ENCODE results near the gene SOX2.

The SOX2 gene

GRCh38 chr3:181707980-181708379 is 3.7 kb upstream of the SOX2 start:
- H3K36me3 ChIP-seq (ENCODE audit: insufficient read depth, insufficient read length, low read length) = peaks cover 3% of the 10 kb centered on the region
- H3K4me3 ChIP-seq (ENCODE audit: insufficient read length, low read depth) = no peak overlapping the region
- TF ChIP-seq SUZ12 (IDR thresholded peaks at IDR 0.05; ENCODE audit: extremely low read depth, insufficient read depth, insufficient read length) (no peak), YY1 (IDR thresholded peaks at IDR 0.05; ENCODE audit: insufficient read depth, insufficient read length) (no peak), ZNF274 (IDR thresholded peaks at IDR 0.05; ENCODE audit: low read depth, low read length) (no peak)
- no peak for DNase-seq (ENCODE audit: low read depth, low spot score)
- peaks cover 9% of the 10 kb centered on the region; the same call in 1 of the 2 replicates for H3K9me3 ChIP-seq (ENCODE audit: insufficient read depth, low read length)
- H3K27me3 ChIP-seq (ENCODE audit: insufficient read depth, insufficient read length) = no peaks in the 10 kb centered on the region
- no peaks in the 10 kb centered on the region for H3K4me1 ChIP-seq (ENCODE audit: insufficient read depth, insufficient read length)
- no peak overlapping the region for H3K9ac ChIP-seq (ENCODE audit: insufficient read length, low read depth)

DNA sequence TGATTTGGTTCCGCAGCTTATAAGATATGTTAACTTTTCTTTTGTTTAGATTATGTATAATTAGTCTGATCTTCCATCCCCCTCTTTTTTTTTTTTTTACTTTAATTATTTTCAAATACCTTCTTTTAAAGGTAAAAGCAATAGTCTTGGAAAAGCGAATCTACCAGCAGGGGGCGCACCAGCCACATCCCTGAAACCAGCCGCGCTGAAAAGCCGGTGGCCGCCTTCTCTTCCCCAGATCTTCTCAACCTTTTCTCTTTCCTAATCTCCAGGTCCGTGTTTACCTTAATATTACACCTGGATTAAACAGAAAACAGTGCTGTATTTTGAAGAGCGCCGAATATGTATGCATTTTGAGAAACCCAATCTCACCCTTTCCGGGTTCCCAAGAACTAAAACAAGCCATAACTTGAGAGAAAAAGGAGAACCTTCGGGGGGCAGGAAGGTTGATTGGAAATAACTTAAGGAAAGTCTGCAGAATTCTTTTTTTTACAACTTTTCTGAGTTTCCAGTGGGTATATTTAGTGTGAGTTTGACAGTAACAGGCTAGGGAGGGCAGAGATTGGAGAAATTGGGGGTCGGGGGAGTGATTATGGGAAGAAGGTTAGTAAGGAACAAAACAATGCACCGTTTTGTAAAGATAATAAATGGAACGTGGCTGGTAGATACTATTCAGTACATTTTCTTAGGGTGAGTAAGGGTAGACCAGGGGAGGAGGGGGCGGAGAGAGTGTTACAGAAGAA is 2.0 kb upstream of the SOX2 start:
- no peaks in the 10 kb centered on the region for H3K9me3 ChIP-seq (ENCODE audit: insufficient read depth, low read length)
- H3K27me3 ChIP-seq (ENCODE audit: insufficient read depth, insufficient read length) = no peaks in the 10 kb centered on the region
- H3K36me3 ChIP-seq (ENCODE audit: insufficient read depth, insufficient read length, low read length) = peaks cover 7% of the 10 kb centered on the region
- H3K4me1 ChIP-seq (ENCODE audit: insufficient read depth, insufficient read length) = no peaks in the 10 kb centered on the region
- H3K4me3 ChIP-seq (ENCODE audit: insufficient read length, low read depth) = peak overlapping the region; percentile 84
- TF ChIP-seq YY1 (IDR thresholded peaks at IDR 0.05; ENCODE audit: insufficient read depth, insufficient read length) (no peak), SUZ12 (IDR thresholded peaks at IDR 0.05; ENCODE audit: extremely low read depth, insufficient read depth, insufficient read length) (no peak), ZNF274 (IDR thresholded peaks at IDR 0.05; ENCODE audit: low read depth, low read length) (no peak)
- no peak for DNase-seq (ENCODE audit: low read depth, low spot score)
- peak overlapping the region; percentile 95 for H3K9ac ChIP-seq (ENCODE audit: insufficient read length, low read depth)

- no peaks in the 10 kb centered on the region for H3K9me3 ChIP-seq (ENCODE audit: insufficient read depth, low read length)
- H3K4me3 ChIP-seq (ENCODE audit: insufficient read length, low read depth) = peak overlapping the region; percentile 84
- H3K4me1 ChIP-seq (ENCODE audit: insufficient read depth, insufficient read length) = no peaks in the 10 kb centered on the region
- H3K27me3 ChIP-seq (ENCODE audit: insufficient read depth, insufficient read length) = no peaks in the 10 kb centered on the region
- peaks cover 7% of the 10 kb centered on the region for H3K36me3 ChIP-seq (ENCODE audit: insufficient read depth, insufficient read length, low read length)
- DNase-seq (ENCODE audit: low read depth, low spot score) = no peak
- TF ChIP-seq ZNF274 (IDR thresholded peaks at IDR 0.05; ENCODE audit: low read depth, low read length) (no peak), SUZ12 (IDR thresholded peaks at IDR 0.05; ENCODE audit: extremely low read depth, insufficient read depth, insufficient read length) (no peak), YY1 (IDR thresholded peaks at IDR 0.05; ENCODE audit: insufficient read depth, insufficient read length) (no peak)
- H3K9ac ChIP-seq (ENCODE audit: insufficient read length, low read depth) = peak overlapping the region; percentile 95
These were observed 1.1 kb upstream of the SOX2 start for GRCh38 chr3:181710345-181711291.

DNA sequence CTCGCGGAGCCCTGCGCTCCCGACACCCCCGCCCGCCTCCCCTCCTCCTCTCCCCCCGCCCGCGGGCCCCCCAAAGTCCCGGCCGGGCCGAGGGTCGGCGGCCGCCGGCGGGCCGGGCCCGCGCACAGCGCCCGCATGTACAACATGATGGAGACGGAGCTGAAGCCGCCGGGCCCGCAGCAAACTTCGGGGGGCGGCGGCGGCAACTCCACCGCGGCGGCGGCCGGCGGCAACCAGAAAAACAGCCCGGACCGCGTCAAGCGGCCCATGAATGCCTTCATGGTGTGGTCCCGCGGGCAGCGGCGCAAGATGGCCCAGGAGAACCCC is 464 bp downstream of the SOX2 start:
- H3K4me1 ChIP-seq (ENCODE audit: insufficient read depth, insufficient read length) = no peaks in the 10 kb centered on the region
- no peaks in the 10 kb centered on the region for H3K27me3 ChIP-seq (ENCODE audit: insufficient read depth, insufficient read length)
- H3K9ac ChIP-seq (ENCODE audit: insufficient read length, low read depth) = peak overlapping the region; percentile 100
- TF ChIP-seq YY1 (IDR thresholded peaks at IDR 0.05; ENCODE audit: insufficient read depth, insufficient read length) (no peak), ZNF274 (IDR thresholded peaks at IDR 0.05; ENCODE audit: low read depth, low read length) (no peak), SUZ12 (IDR thresholded peaks at IDR 0.05; ENCODE audit: extremely low read depth, insufficient read depth, insufficient read length) (no peak)
- no peak for DNase-seq (ENCODE audit: low read depth, low spot score)
- H3K9me3 ChIP-seq (ENCODE audit: insufficient read depth, low read length) = no peaks in the 10 kb centered on the region
- H3K4me3 ChIP-seq (ENCODE audit: insufficient read length, low read depth) = peak overlapping the region; percentile 99
- peaks cover 7% of the 10 kb centered on the region for H3K36me3 ChIP-seq (ENCODE audit: insufficient read depth, insufficient read length, low read length)

DNA sequence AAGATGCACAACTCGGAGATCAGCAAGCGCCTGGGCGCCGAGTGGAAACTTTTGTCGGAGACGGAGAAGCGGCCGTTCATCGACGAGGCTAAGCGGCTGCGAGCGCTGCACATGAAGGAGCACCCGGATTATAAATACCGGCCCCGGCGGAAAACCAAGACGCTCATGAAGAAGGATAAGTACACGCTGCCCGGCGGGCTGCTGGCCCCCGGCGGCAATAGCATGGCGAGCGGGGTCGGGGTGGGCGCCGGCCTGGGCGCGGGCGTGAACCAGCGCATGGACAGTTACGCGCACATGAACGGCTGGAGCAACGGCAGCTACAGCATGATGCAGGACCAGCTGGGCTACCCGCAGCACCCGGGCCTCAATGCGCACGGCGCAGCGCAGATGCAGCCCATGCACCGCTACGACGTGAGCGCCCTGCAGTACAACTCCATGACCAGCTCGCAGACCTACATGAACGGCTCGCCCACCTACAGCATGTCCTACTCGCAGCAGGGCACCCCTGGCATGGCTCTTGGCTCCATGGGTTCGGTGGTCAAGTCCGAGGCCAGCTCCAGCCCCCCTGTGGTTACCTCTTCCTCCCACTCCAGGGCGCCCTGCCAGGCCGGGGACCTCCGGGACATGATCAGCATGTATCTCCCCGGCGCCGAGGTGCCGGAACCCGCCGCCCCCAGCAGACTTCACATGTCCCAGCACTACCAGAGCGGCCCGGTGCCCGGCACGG is 991 bp downstream of the SOX2 start:
- Histone ChIP-seq H3K4me1 (ENCODE audit: insufficient read depth, insufficient read length) (no peaks in the 10 kb centered on the region), H3K9ac (ENCODE audit: insufficient read length, low read depth) (peak overlapping the region; percentile 100), H3K4me3 (ENCODE audit: insufficient read length, low read depth) (peak overlapping the region; percentile 99), H3K36me3 (ENCODE audit: insufficient read depth, insufficient read length, low read length) (peaks cover 7% of the 10 kb centered on the region), H3K27me3 (ENCODE audit: insufficient read depth, insufficient read length) (no peaks in the 10 kb centered on the region), H3K9me3 (ENCODE audit: insufficient read depth, low read length) (no peaks in the 10 kb centered on the region)
- no peak for TF ChIP-seq ZNF274 (IDR thresholded peaks at IDR 0.05; ENCODE audit: low read depth, low read length)
- TF ChIP-seq SUZ12 (IDR thresholded peaks at IDR 0.05; ENCODE audit: extremely low read depth, insufficient read depth, insufficient read length) = no peak
- no peak for TF ChIP-seq YY1 (IDR thresholded peaks at IDR 0.05; ENCODE audit: insufficient read depth, insufficient read length)
- no peak for DNase-seq (ENCODE audit: low read depth, low spot score)

- Histone ChIP-seq H3K4me3 (ENCODE audit: insufficient read length, low read depth) (peak overlapping the region; percentile 99), H3K36me3 (ENCODE audit: insufficient read depth, insufficient read length, low read length) (peaks cover 7% of the 10 kb centered on the region), H3K27me3 (ENCODE audit: insufficient read depth, insufficient read length) (no peaks in the 10 kb centered on the region), H3K9me3 (ENCODE audit: insufficient read depth, low read length) (no peaks in the 10 kb centered on the region), H3K9ac (ENCODE audit: insufficient read length, low read depth) (peak overlapping the region; percentile 100), H3K4me1 (ENCODE audit: insufficient read depth, insufficient read length) (no peaks in the 10 kb centered on the region)
- TF ChIP-seq YY1 (IDR thresholded peaks at IDR 0.05; ENCODE audit: insufficient read depth, insufficient read length) = no peak
- no peak for TF ChIP-seq SUZ12 (IDR thresholded peaks at IDR 0.05; ENCODE audit: extremely low read depth, insufficient read depth, insufficient read length)
- no peak for TF ChIP-seq ZNF274 (IDR thresholded peaks at IDR 0.05; ENCODE audit: low read depth, low read length)
- no peak for DNase-seq (ENCODE audit: low read depth, low spot score)
These were observed 1.5 kb downstream of the SOX2 start for GRCh38 chr3:181713280-181713647.
